SK-N-MC (cell line): ENCODE results near the gene ZNF341.

Experiments used
- EZH2 ChIP-seq: fragments of 200-600 bp; sonication (generic); IDR thresholded peaks from one replicate; pipeline ENCODE4 v1.6.1; 2017; ENCODE audit warnings: antibody characterized with exemption
- FOXP2 ChIP-seq: optimal IDR thresholded peaks from 2 replicates; pipeline ENCODE3; 2011; ENCODE audit warnings: mild to moderate bottlenecking, moderate library complexity; ENCODE audit not compliant: insufficient read depth; ENCODE audit errors: extremely low read length, control extremely low read depth
- POLR2AphosphoS5 ChIP-seq: IDR thresholded peaks from 2 replicates; pipeline ENCODE4 v1.6.1; 2012; ENCODE audit warnings: mild to moderate bottlenecking, low read depth, low read length, borderline replicate concordance

DNA sequence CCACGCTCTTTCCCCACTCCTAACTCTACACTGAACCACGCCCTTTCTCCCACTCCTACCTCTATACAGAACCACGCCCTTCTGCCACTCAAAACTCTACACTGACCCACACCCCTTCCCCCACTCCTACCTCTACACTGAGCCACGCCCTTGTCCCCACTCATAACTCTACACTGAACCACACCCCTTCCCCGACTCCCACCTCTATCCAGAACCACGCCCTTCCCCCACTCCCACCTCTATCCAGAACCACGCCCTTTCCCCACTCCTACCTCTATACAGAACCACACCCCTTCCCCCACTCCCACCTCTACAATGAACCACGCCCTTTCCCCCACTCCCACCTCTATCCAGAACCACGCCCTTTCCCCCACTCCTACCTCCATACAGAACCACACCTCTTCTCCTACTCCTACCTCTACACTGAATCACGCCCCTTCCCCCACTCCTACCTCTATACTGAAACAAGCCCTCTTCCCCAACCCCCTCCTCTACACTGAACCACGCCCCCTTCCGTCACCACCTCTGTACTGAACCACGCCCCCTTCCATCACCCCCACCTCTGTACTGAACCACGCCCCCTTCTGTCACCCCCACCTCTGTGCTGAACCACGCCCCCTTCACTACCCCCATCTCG, 21.8 kb upstream of the ZNF341 start:
- TF ChIP-seq EZH2 (no peak), POLR2AphosphoS5 (no peak), FOXP2 (no peak)
